GM20000 (cell line): Measurements from ENCODE around the gene FRAS1.
"Not testable (repeated sequence)": the region's sequence is repeated elsewhere in the genome, so short reads cannot be mapped to it uniquely, and the experiment has no call there.

Source experiments
- DNase-seq: peaks from one replicate; pipeline ENCODE4 v3.0.0; 2012; ENCODE audit warnings: low spot score
- CTCF ChIP-seq: IDR thresholded peaks from 2 replicates; pipeline ENCODE4 v1.5.1; 2012; ENCODE audit warnings: mild to moderate bottlenecking, control low read depth; ENCODE audit errors: extremely low read depth, missing control alignments

Gene FRAS1

DNA sequence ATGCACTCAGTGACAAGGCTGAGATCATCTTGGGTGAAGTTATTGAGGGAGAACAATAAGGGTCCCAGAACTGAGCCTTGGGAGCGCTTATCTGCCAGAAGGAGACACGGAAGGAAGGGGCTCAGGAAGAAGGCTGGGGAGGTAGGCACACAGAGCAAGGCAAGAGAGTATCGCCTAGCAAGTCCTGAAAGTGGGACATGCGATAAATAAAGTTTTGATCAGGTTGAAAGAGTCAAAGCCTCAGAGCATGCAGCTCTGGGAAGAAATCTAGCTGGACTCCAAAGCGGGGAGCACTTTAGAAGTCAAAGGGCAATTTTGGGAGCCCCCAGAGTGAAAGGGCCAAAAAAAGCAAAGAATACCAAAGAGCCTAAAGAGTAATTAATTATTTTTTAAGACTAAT is 476.7 kb downstream of the FRAS1 start:
- DNase-seq = no peak
- no peak for TF ChIP-seq CTCF

DNA sequence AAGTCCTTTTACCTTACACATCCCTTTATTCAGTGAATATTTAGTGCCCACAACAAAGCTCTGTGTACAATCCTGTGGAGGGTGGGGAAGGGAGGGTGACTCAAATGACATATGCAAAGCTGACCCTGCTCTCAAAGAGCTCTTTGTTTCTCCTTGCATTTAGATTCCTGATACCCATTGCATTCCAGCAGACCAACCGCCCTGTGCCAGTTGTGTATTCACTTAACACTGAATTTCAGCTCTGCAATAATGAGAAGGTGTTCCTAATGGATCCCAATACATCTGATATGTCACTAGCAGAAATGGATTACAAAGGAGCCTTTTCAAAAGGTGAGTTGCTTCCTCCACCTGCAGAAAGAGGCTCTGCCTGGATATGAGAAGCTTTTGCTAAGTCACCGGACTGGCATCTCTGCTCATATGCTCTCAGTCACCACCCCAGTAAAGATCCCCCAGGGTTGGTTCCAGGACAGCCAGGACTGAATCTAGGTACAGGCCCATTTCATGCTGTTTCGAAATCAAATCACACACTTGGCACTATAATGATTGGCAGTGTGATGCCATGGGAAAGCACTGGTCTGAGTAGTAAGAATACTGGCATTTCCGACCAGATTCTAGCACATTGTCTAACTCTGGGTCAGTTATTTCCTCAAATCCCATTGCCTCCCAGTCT is 477.3 kb downstream of the FRAS1 start:
- no peak for TF ChIP-seq CTCF
- DNase-seq = no peak

DNA sequence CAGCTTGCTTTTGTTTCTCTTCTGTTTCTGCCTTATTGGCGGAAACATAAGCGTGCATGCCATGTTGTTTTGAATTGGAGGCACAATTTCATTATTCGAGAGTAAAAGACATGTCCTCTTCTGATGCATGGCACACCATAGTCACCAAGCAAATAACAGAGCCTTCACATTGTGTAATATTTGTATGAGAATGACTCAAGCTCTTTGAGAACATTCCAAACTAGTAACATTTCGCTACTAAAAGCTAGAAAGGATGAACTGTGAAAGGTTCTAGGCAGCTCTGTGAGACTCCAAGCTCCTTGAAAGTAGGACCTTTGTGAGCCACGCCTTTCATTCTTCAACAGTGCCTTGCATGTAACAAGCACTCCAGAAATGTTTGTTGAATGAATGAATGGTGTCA is 485.2 kb downstream of the FRAS1 start:
- DNase-seq = no peak
- no peak for TF ChIP-seq CTCF

GRCh38 chr4:78543424-78544125 is 486.5 kb downstream of the FRAS1 start:
- DNase-seq = no peak

DNA sequence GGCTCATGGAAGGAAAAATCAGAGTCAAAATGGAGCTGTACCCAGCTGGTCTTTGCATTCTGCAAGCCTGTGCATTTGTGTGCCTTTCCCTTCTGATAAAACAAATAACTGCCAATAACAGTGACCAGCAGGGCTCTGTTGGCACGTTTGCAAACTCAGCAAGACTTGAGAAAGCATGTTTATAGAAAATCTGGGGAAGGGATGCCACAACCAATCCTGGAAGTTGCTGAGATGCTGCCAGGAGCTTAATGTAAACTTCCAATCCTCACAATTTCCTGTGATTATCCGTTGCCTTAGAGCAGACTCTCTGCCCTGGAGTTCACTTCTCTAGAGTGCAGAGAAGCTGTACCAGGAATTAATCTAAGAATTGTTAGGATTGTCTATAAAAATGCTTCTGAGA is 487.6 kb downstream of the FRAS1 start:
- DNase-seq = no peak
- no peak for TF ChIP-seq CTCF

More at GRCh38 chr4:78543424-78544125, 486.5 kb downstream of the FRAS1 start:
- TF ChIP-seq CTCF = no peak

- TF ChIP-seq CTCF = no peak
- DNase-seq = no peak
Measured at GRCh38 chr4:78545275-78546246, 488.4 kb downstream of the FRAS1 start.

GRCh38 chr4:78547899-78548298 is 490.8 kb downstream of the FRAS1 start:
- not testable (repeated sequence) for DNase-seq

GRCh38 chr4:78548889-78549288 is 491.8 kb downstream of the FRAS1 start:
- DNase-seq = not testable (repeated sequence)
